Activated CD4-positive, alpha-beta memory T cell treated with anti-CD3 and anti-CD28 coated beads, Interleukin-2, amount 10 ng/mL, durations not matched to agents 7 days and 5 days (primary cell): ENCODE measurements around the gene DIDO1. TPM values are rescaled to one million over a fixed set of nuclear protein-coding genes. Genes with fewer than 3 reads are reported as not detected.
"Not testable (repeated sequence)": the region's sequence is repeated elsewhere in the genome, so short reads cannot be mapped to it uniquely, and the experiment has no call there.

Experiments
- CTCF ChIA-PET: fragments of 350-600 bp; sonication (Branson Sonifier 250); formaldehyde crosslinking; loops from one replicate; lab custom pipeline; 2021; ENCODE audit warnings: antibody characterized with exemption, inconsistent platforms; lab: Charles Lee
- POLR2A ChIA-PET: fragments of 350-600 bp; sonication (Branson Sonifier 250); formaldehyde crosslinking; loops from one replicate; lab custom pipeline; 2021; ENCODE audit warnings: antibody characterized with exemption; lab: Charles Lee
- DNase-seq: peaks from one replicate; pipeline ENCODE4 v3.0.0-alpha.2; 2020
- H3K27ac Mint-ChIP-seq: one replicate; pipeline ENCODE4 v1.8.0; 2021; ENCODE audit warnings: mild to moderate bottlenecking, mixed read lengths
- H3K27me3 Mint-ChIP-seq: one replicate; pipeline ENCODE4 v1.8.0; 2021; ENCODE audit warnings: mixed read lengths
- H3K36me3 Mint-ChIP-seq: one replicate; pipeline ENCODE4 v1.8.0; 2021; ENCODE audit warnings: low read depth, mixed read lengths
- H3K4me1 Mint-ChIP-seq: one replicate; pipeline ENCODE4 v1.8.0; 2021; ENCODE audit warnings: mixed read lengths
- H3K4me3 Mint-ChIP-seq: one replicate; pipeline ENCODE4 v1.8.0; 2021; ENCODE audit warnings: mild to moderate bottlenecking, mixed read lengths
- H3K9me3 Mint-ChIP-seq: one replicate; pipeline ENCODE4 v1.8.0; 2021; ENCODE audit warnings: mixed read lengths
- total RNA-seq, 2 experiments: library from RNA; stranded (reverse); gene quantifications; one replicate each; pipeline ENCODE4 v1.2.3, GENCODE V29; 2021

The DIDO1 gene
- total RNA-seq, 2 experiments from 2014 or later = 62.2 to 66.2 TPM

GRCh38 chr20:62853304-62853703 is 73.0 kb downstream of the DIDO1 start:
- H3K27ac Mint-ChIP-seq, H3K27me3 Mint-ChIP-seq, H3K4me3 Mint-ChIP-seq, H3K4me1 Mint-ChIP-seq, H3K9me3 Mint-ChIP-seq, DNase-seq, CTCF ChIA-PET, H3K36me3 Mint-ChIP-seq, POLR2A ChIA-PET: not testable (repeated sequence)

GRCh38 chr20:62852841-62853240 is 73.5 kb downstream of the DIDO1 start:
- H3K4me1 Mint-ChIP-seq = no peaks in the 10 kb centered on the region
- no peaks in the 10 kb centered on the region for H3K27me3 Mint-ChIP-seq
- H3K4me3 Mint-ChIP-seq = no peak overlapping the region
- H3K36me3 Mint-ChIP-seq = no peaks in the 10 kb centered on the region
- DNase-seq = no peak
- H3K9me3 Mint-ChIP-seq = no peaks in the 10 kb centered on the region
- CTCF ChIA-PET = no interaction called here
- no peak overlapping the region for H3K27ac Mint-ChIP-seq
- POLR2A ChIA-PET = no interaction called here

GRCh38 chr20:62852196-62852595 is 74.1 kb downstream of the DIDO1 start:
- ChIA-PET POLR2A (no interaction called here), CTCF (no interaction called here)
- Mint-ChIP-seq H3K27me3 (no peaks in the 10 kb centered on the region), H3K4me3 (no peak overlapping the region), H3K9me3 (no peaks in the 10 kb centered on the region), H3K36me3 (no peaks in the 10 kb centered on the region), H3K27ac (no peak overlapping the region), H3K4me1 (no peaks in the 10 kb centered on the region)
- no peak for DNase-seq

GRCh38 chr20:62850333-62850974 is 75.9 kb downstream of the DIDO1 start:
- no peak overlapping the region for H3K27ac Mint-ChIP-seq
- no peak for DNase-seq
- ChIA-PET POLR2A (no interaction called here), CTCF (no interaction called here)
- H3K9me3 Mint-ChIP-seq = no peaks in the 10 kb centered on the region
- no peak overlapping the region for H3K4me3 Mint-ChIP-seq
- H3K36me3 Mint-ChIP-seq = no peaks in the 10 kb centered on the region
- H3K4me1 Mint-ChIP-seq = no peaks in the 10 kb centered on the region
- no peaks in the 10 kb centered on the region for H3K27me3 Mint-ChIP-seq

GRCh38 chr20:62849431-62849830 is 76.9 kb downstream of the DIDO1 start:
- Mint-ChIP-seq H3K9me3 (no peaks in the 10 kb centered on the region), H3K27ac (no peak overlapping the region), H3K27me3 (no peaks in the 10 kb centered on the region), H3K4me1 (no peaks in the 10 kb centered on the region), H3K4me3 (no peak overlapping the region), H3K36me3 (no peaks in the 10 kb centered on the region)
- POLR2A ChIA-PET = interaction anchor here (1.0 kb wide), 1 partner anchor 147 kb away, joined by 3 read pairs; no protein-coding TSS in a partner anchor
- no peak for DNase-seq
- CTCF ChIA-PET = no interaction called here

GRCh38 chr20:62848917-62849316 is 77.4 kb downstream of the DIDO1 start:
- not testable (repeated sequence) for H3K27ac Mint-ChIP-seq, H3K36me3 Mint-ChIP-seq
- POLR2A ChIA-PET = interaction anchor here (1.0 kb wide), 1 partner anchor 146 kb away, joined by 3 read pairs; no protein-coding TSS in a partner anchor

GRCh38 chr20:62846166-62846890 is 80.0 kb downstream of the DIDO1 start:
- no peaks in the 10 kb centered on the region for H3K36me3 Mint-ChIP-seq
- no peaks in the 10 kb centered on the region for H3K27me3 Mint-ChIP-seq
- ChIA-PET POLR2A (interaction anchor here (0.9 kb wide), 1 partner anchor 15 kb away, joined by 3 read pairs; the partner anchor contains the start of gene TCFL5), CTCF (interaction anchor here (1.5 kb wide), 1 partner anchor 24 kb away, joined by 5 read pairs; no protein-coding TSS in a partner anchor)
- no peak overlapping the region for H3K4me3 Mint-ChIP-seq
- H3K27ac Mint-ChIP-seq = no peak overlapping the region
- H3K4me1 Mint-ChIP-seq = no peaks in the 10 kb centered on the region
- H3K9me3 Mint-ChIP-seq = no peaks in the 10 kb centered on the region
- no peak for DNase-seq

More at GRCh38 chr20:62848917-62849316, 77.4 kb downstream of the DIDO1 start:
- H3K9me3 Mint-ChIP-seq, H3K4me1 Mint-ChIP-seq, H3K4me3 Mint-ChIP-seq, DNase-seq, CTCF ChIA-PET, H3K27me3 Mint-ChIP-seq: not testable (repeated sequence)

GRCh38 chr20:62845416-62846160 is 80.7 kb downstream of the DIDO1 start:
- no peaks in the 10 kb centered on the region for H3K4me1 Mint-ChIP-seq
- no peak for DNase-seq
- no peaks in the 10 kb centered on the region for H3K27me3 Mint-ChIP-seq
- no peak overlapping the region for H3K27ac Mint-ChIP-seq
- H3K9me3 Mint-ChIP-seq = no peaks in the 10 kb centered on the region
- CTCF ChIA-PET = no interaction called here
- POLR2A ChIA-PET = no interaction called here
- H3K4me3 Mint-ChIP-seq = no peak overlapping the region
- no peaks in the 10 kb centered on the region for H3K36me3 Mint-ChIP-seq

- Mint-ChIP-seq H3K27me3 (no peaks in the 10 kb centered on the region), H3K4me1 (no peaks in the 10 kb centered on the region), H3K27ac (no peak overlapping the region), H3K36me3 (no peaks in the 10 kb centered on the region), H3K9me3 (no peaks in the 10 kb centered on the region), H3K4me3 (no peak overlapping the region)
- ChIA-PET CTCF (no interaction called here), POLR2A (no interaction called here)
- DNase-seq = no peak
These were observed 82.1 kb downstream of the DIDO1 start for GRCh38 chr20:62844182-62844581.

GRCh38 chr20:62843656-62844055 is 82.6 kb downstream of the DIDO1 start:
- ChIA-PET CTCF (no interaction called here), POLR2A (no interaction called here)
- H3K36me3 Mint-ChIP-seq = no peaks in the 10 kb centered on the region

GRCh38 chr20:62841705-62842212 is 84.5 kb downstream of the DIDO1 start:
- ChIA-PET CTCF (no interaction called here), POLR2A (no interaction called here)
- Mint-ChIP-seq H3K27me3 (peaks cover 4% of the 10 kb centered on the region), H3K4me1 (no peaks in the 10 kb centered on the region), H3K4me3 (no peak overlapping the region), H3K9me3 (no peaks in the 10 kb centered on the region), H3K36me3 (no peaks in the 10 kb centered on the region), H3K27ac (no peak overlapping the region)
- no peak for DNase-seq

More at GRCh38 chr20:62843656-62844055, 82.6 kb downstream of the DIDO1 start:
- Mint-ChIP-seq H3K27me3 (peaks cover 1% of the 10 kb centered on the region), H3K27ac (no peak overlapping the region), H3K9me3 (no peaks in the 10 kb centered on the region), H3K4me3 (no peak overlapping the region), H3K4me1 (no peaks in the 10 kb centered on the region)
- DNase-seq = no peak

GRCh38 chr20:62840244-62841197 is 85.8 kb downstream of the DIDO1 start:
- no peak overlapping the region for H3K4me3 Mint-ChIP-seq
- H3K36me3 Mint-ChIP-seq = no peaks in the 10 kb centered on the region
- no peak for DNase-seq
- no peaks in the 10 kb centered on the region for H3K4me1 Mint-ChIP-seq
- no peaks in the 10 kb centered on the region for H3K9me3 Mint-ChIP-seq
- peaks cover 4% of the 10 kb centered on the region for H3K27me3 Mint-ChIP-seq
- H3K27ac Mint-ChIP-seq = no peak overlapping the region
- POLR2A ChIA-PET = no interaction called here
- CTCF ChIA-PET = no interaction called here
